Skeletal muscle satellite cell (primary cell): ENCODE data around the gene ORMDL3.
"Not testable (repeated sequence)": the region's sequence is repeated elsewhere in the genome, so short reads cannot be mapped to it uniquely, and the experiment has no call there.

Experiments
- H3K27me3 ChIP-seq: 2 replicates; pipeline ENCODE4 v1.7.0; 2013; ENCODE audit warnings: low read length; ENCODE audit not compliant: control insufficient read depth, insufficient read depth
- H3K36me3 ChIP-seq: 2 replicates; pipeline ENCODE4 v1.7.0; 2013; ENCODE audit warnings: mild to moderate bottlenecking, control low read depth, low read length; ENCODE audit not compliant: insufficient read depth
- H3K4me1 ChIP-seq: 2 replicates; pipeline ENCODE4 v1.7.0; 2013; ENCODE audit warnings: low read length; ENCODE audit not compliant: control insufficient read depth, insufficient read depth
- H3K4me2 ChIP-seq: 2 replicates; pipeline ENCODE4 v1.7.0; 2013; ENCODE audit warnings: mild to moderate bottlenecking, low read length
- H3K4me3 ChIP-seq: 2 replicates; pipeline ENCODE4 v1.7.0; 2013; ENCODE audit warnings: low read length
- H3K9ac ChIP-seq: 2 replicates; pipeline ENCODE4 v1.7.0; 2013; ENCODE audit warnings: mild to moderate bottlenecking, low read depth, low read length, moderate library complexity
- H3K9me3 ChIP-seq: replicated peaks from 2 replicates; pipeline ENCODE4 v1.7.0; 2013; ENCODE audit warnings: mild to moderate bottlenecking, control low read depth, low read length

The ORMDL3 gene

DNA sequence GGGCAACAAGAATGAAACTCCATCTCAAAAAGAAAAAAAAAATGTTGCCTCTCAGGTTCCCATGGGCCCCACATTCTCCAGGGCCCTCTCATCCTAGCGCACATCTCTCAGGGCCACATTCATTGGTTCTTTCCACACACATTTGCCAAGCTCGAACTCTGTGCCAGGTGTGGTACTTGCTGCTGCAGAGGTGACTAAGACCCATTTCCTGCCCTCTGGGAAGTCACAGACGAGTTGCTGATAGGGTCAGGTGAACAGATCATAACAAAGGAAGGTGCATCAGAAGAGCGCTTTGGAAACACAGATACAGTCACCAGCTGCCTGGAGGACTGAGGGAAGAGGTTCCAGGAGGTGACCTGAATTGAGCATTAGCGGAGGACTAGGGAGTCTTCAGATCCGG lies 36.4 kb upstream of the ORMDL3 start:
- no peaks in the 10 kb centered on the region for H3K36me3 ChIP-seq
- H3K9me3 ChIP-seq = no peaks in the 10 kb centered on the region
- H3K9ac ChIP-seq = no peak overlapping the region
- H3K27me3 ChIP-seq = peaks cover 44% of the 10 kb centered on the region
- peaks cover 2% of the 10 kb centered on the region for H3K4me1 ChIP-seq
- H3K4me3 ChIP-seq = no peak overlapping the region
- H3K4me2 ChIP-seq = no peak overlapping the region

DNA sequence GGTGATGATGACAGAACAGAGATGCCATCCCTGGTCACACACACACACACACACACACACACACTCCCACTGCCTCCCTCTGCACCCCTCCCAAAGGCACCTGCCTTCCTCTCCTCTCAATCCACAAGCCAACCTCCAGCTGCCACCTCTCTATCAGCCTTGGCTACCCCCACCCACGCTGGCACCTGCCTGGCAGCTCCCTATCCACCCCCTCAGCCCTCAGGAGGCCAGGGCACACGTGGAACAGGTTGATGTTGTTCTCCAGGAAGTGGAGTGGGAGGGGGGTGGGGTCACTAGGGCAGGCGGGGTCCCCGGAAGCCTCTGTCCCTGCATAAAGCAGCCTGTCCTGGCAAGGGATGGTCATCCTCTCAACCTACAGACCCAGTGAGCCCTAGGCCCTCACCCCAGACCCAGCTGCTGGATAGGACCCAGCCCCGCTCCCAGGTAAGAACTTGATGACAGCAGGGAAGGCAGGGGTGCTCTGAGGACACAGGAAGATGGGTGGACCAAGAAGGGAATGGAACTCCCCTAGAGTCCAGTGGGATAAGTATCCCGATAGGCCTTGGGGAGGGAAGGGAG lies 35.3 kb upstream of the ORMDL3 start, which contains the start of gene GSDMA:
GSDMA (plus strand) TSS at position 363 of the 579 bp plus-strand sequence. CDS start 2,684 bp downstream, outside the sequence.
- H3K9ac ChIP-seq = no peak within 1 kb of the TSS
- no peaks in the 10 kb centered on the region for H3K9me3 ChIP-seq
- H3K4me2 ChIP-seq = no peak within 1 kb of the TSS
- no peaks in the 10 kb centered on the region for H3K36me3 ChIP-seq
- peaks cover 2% of the 10 kb centered on the region for H3K4me1 ChIP-seq
- peaks cover 41% of the 10 kb centered on the region for H3K27me3 ChIP-seq
- H3K4me3 ChIP-seq = no peak within 1 kb of the TSS

DNA sequence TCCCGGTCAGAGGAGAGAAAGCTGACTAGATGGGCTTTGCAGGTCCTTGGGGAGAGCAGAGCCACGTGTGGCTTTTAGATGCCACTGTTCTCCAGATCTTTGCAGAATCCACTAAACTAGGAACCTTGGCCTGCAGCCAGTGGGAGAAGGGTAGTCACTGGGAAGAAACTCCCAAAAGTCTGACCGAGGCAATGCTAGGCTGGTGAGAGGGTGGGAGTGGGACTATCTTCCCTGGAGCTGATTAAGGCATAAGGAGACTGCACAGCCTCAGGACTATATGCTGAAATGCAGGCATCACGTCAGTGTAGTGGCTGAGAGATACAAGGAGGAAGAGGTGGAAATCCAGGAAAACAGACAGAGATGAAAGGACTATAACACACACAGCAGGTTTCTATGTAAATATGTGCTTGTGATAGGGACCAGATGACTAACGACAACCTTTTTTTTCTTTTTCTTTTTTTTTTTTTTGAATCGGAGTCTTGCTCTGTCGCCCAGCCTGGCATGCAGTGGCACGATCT lies 33.2 kb upstream of the ORMDL3 start:
- H3K4me3 ChIP-seq = no peak overlapping the region

DNA sequence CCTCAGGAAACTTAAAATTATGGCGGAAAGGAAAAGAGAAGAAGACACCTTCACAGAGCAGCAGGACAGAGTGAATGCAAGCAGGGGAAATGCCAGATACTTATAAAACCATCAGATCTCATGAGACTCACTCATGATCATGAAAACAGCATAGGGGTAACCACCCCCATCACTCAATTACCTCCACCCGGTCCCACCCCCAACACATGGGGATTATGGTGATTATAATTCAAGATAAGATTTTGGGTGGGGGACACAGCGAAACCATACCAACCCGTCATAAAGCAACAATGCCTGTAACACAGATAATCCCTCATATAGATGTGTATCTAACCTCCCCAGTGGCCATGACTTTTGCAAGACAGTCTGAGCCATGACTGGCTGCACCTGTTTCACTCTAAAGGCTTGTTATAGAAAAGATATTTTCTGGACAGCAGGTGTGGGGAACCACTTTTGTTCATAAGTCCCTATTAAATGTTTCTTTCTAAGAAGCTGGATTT lies 28.4 kb upstream of the ORMDL3 start:
- Histone ChIP-seq H3K27me3 (peaks cover 6% of the 10 kb centered on the region), H3K9ac (no peak overlapping the region), H3K4me3 (no peak overlapping the region), H3K36me3 (no peaks in the 10 kb centered on the region), H3K9me3 (no peaks in the 10 kb centered on the region), H3K4me1 (peaks cover 13% of the 10 kb centered on the region), H3K4me2 (no peak overlapping the region)

More for the DNA sequence above, 33.2 kb upstream of the ORMDL3 start:
- Histone ChIP-seq H3K4me2 (no peak overlapping the region), H3K4me1 (peaks cover 2% of the 10 kb centered on the region), H3K9ac (no peak overlapping the region), H3K27me3 (peaks cover 29% of the 10 kb centered on the region), H3K9me3 (no peaks in the 10 kb centered on the region), H3K36me3 (no peaks in the 10 kb centered on the region)

DNA sequence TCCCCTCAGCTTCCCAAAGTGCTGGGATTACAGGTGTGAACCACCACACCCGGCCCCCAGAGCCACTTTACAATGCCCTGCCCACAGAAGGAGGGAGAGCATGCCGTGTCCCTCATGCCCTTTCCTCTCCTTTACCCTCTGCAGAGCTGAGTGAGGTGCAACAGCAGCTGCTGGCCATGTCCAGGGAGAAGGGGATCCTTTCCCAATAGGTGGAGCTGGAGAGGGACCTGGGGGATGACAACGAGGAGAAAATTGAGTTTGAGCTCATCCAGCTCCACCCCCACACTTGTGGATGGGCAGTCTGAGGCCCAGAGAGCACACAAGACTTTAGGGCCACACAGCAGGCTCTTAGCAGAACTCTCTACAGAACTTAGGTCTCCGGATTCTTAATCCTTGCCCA lies 27.5 kb upstream of the ORMDL3 start:
- no peaks in the 10 kb centered on the region for H3K9me3 ChIP-seq
- no peak overlapping the region for H3K4me2 ChIP-seq
- H3K4me3 ChIP-seq = no peak overlapping the region
- H3K36me3 ChIP-seq = no peaks in the 10 kb centered on the region
- H3K4me1 ChIP-seq = peaks cover 13% of the 10 kb centered on the region
- no peak overlapping the region for H3K9ac ChIP-seq
- H3K27me3 ChIP-seq = no peaks in the 10 kb centered on the region

GRCh38 chr17:39953471-39953888 lies 26.1 kb upstream of the ORMDL3 start:
- Histone ChIP-seq H3K9me3 (no peaks in the 10 kb centered on the region), H3K4me3 (peak overlapping the region; percentile 71), H3K36me3 (no peaks in the 10 kb centered on the region), H3K9ac (peak overlapping the region; percentile 65), H3K4me2 (peak overlapping the region; percentile 86), H3K27me3 (no peaks in the 10 kb centered on the region), H3K4me1 (peaks cover 11% of the 10 kb centered on the region)

- Histone ChIP-seq H3K27me3 (no peaks in the 10 kb centered on the region), H3K4me2 (peak overlapping the region; percentile 86), H3K9ac (peak overlapping the region; percentile 65), H3K4me1 (peaks cover 11% of the 10 kb centered on the region), H3K36me3 (no peaks in the 10 kb centered on the region), H3K9me3 (no peaks in the 10 kb centered on the region), H3K4me3 (peak overlapping the region; percentile 71)
Observed at GRCh38 chr17:39952680-39953470, 25.5 kb upstream of the ORMDL3 start.

GRCh38 chr17:39951924-39952679 lies 24.7 kb upstream of the ORMDL3 start:
- Histone ChIP-seq H3K4me3 (peak overlapping the region; percentile 48), H3K4me2 (peak overlapping the region; percentile 76), H3K4me1 (peaks cover 11% of the 10 kb centered on the region), H3K9ac (peak overlapping the region; percentile 4), H3K9me3 (no peaks in the 10 kb centered on the region), H3K27me3 (no peaks in the 10 kb centered on the region), H3K36me3 (no peaks in the 10 kb centered on the region)

DNA sequence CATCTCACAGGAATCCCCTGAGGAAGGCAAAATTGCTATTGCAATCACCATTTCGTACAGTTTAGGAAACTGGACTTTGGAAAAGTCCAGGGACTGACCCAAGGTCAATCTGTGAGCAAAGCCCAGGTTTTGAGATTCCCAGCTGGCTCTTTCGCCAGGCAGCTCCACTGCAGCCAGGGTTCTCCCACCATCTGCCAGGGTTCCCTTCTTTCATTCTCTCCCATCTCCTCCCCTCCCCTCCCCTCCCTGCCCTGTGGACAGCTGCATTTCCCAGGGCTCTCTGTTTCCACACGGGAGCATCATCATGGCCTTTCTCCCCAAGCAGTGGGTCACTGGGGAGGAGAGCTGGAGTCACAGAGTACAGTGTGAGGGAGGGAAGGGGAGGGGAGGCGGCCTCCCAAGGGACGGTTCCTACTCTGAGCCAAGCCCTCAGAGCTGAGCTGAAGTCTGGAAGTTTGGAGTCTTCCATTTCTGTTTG lies 23.5 kb upstream of the ORMDL3 start:
- no peak overlapping the region for H3K4me3 ChIP-seq
- H3K4me2 ChIP-seq = no peak overlapping the region
- peaks cover 11% of the 10 kb centered on the region for H3K4me1 ChIP-seq
- H3K9ac ChIP-seq = no peak overlapping the region
- H3K27me3 ChIP-seq = peaks cover 6% of the 10 kb centered on the region
- no peaks in the 10 kb centered on the region for H3K9me3 ChIP-seq
- H3K36me3 ChIP-seq = no peaks in the 10 kb centered on the region

DNA sequence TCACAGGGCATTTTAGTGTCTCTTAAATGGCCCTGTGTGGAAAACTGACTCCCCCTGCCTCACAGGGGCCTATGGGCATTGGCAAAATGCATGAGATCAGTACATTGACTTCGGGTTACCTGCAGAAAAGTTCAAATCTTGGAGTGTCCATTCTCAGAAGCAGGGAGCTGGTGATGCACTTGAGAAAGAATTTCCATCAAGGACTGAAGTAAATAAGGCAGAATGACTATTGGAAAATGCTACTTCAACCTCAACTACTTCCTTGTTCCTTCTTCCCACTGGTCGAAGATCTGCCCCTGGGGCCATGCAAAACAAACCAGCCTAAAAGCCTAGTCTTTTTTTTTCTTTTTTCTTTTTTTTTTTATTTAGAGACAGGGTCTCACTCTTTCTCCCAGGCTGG lies 21.6 kb upstream of the ORMDL3 start:
- no peak overlapping the region for H3K4me2 ChIP-seq
- H3K4me1 ChIP-seq = peaks cover 11% of the 10 kb centered on the region
- H3K36me3 ChIP-seq = no peaks in the 10 kb centered on the region
- no peak overlapping the region for H3K9ac ChIP-seq
- H3K27me3 ChIP-seq = peaks cover 14% of the 10 kb centered on the region
- no peak overlapping the region for H3K4me3 ChIP-seq
- H3K9me3 ChIP-seq = no peaks in the 10 kb centered on the region

DNA sequence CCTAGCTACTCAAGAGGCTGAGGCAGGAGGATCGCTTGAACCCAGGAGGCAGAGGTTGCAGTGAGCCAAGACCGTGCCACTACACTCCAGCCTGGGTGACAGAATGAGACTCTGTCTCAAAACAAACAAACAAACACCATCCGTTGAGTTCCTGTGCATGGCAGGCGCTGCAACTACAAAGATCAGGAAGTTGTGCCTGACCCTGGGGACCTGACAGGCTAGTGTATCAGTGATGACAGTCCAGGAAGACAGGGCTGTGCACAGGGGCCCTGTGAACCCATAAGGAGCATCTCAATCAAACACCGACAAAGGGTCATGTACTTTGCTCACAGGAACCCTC lies 21.1 kb upstream of the ORMDL3 start:
- H3K36me3 ChIP-seq, H3K9me3 ChIP-seq, H3K4me3 ChIP-seq, H3K4me2 ChIP-seq, H3K9ac ChIP-seq, H3K4me1 ChIP-seq: not testable (repeated sequence)
- H3K27me3 ChIP-seq = peaks cover 17% of the 10 kb centered on the region
